Measurements from ENCODE around the gene CD27.

DNA sequence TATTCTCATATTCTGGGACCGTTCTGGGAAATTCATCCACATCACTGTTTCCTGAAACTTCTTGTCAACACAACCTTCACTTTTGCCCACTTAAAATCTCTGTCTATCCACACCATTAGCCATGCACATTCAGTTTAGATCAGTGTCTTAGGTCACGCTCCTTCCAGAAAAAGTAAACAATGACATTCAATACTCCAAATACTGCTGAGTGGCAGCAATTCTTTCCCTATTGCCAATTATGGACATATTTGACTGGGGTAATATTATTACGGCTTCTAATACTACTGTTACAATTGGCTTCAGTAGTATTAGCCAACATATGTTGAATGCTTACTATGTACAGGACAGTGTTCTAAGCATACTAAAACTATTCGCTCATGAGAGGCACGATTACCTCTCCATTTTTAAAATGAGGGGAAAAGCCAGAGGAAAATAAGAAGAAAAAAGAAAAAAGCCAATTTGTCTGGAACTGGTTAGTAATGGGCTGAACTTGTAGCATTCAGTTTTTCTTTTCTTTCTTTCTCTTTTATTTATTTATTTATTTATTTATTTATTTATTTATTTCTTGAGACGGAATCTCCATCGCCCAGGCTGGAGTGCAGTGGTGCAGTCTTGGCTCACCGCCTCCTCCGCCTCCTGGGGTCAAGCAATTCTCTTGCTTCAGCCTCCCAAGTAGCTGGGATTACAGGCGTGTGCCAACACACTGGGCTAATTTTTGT lies 37.4 kb upstream of the CD27 start:
- TF ChIP-seq GATA2 (IDR thresholded peaks at IDR 0.05; ENCODE audit: low read depth, low read length) (no peak), GATA3 (IDR thresholded peaks at IDR 0.05; ENCODE audit: low read depth, low read length) (no peak)
